Measurements from ENCODE around the gene THBS2.

The THBS2 gene

GRCh38 chr6:169230946-169231789 lies 22.5 kb downstream of the THBS2 start:
- no peak for DNase-seq (ENCODE audit: low read depth in 3 of 3)

GRCh38 chr6:169230322-169230665 lies 23.4 kb downstream of the THBS2 start:
- DNase-seq (ENCODE audit: low read depth in 3 of 3): no peak

- no peak for DNase-seq (ENCODE audit: low read depth in 3 of 3)
Measured at GRCh38 chr6:169229615-169230321, 23.9 kb downstream of the THBS2 start.

GRCh38 chr6:169227116-169227515 lies 26.5 kb downstream of the THBS2 start:
- no peak for DNase-seq (ENCODE audit: low read depth in 3 of 3)

- DNase-seq (ENCODE audit: low read depth in 3 of 3): no peak
Measured at GRCh38 chr6:169225887-169226286, 27.8 kb downstream of the THBS2 start.

- no peak for DNase-seq (ENCODE audit: low read depth in 3 of 3)
Measured at GRCh38 chr6:169225131-169225576, 28.5 kb downstream of the THBS2 start.

- DNase-seq (ENCODE audit: low read depth in 3 of 3): no peak
Measured at GRCh38 chr6:169224716-169225115, 28.9 kb downstream of the THBS2 start.

GRCh38 chr6:169224185-169224695 lies 29.4 kb downstream of the THBS2 start:
- DNase-seq (ENCODE audit: low read depth in 3 of 3): no peak

- no peak for DNase-seq (ENCODE audit: low read depth in 3 of 3)
Measured at GRCh38 chr6:169223006-169223405, 30.6 kb downstream of the THBS2 start.

GRCh38 chr6:169222126-169222525 lies 31.5 kb downstream of the THBS2 start:
- DNase-seq (ENCODE audit: low read depth in 3 of 3): no peak

- DNase-seq (ENCODE audit: low read depth in 3 of 3): no peak
Measured at GRCh38 chr6:169221264-169221663, 32.4 kb downstream of the THBS2 start.

- DNase-seq (ENCODE audit: low read depth in 3 of 3): no peak
Measured at GRCh38 chr6:169220068-169220964, 33.3 kb downstream of the THBS2 start.

GRCh38 chr6:169217972-169218371 lies 35.7 kb downstream of the THBS2 start:
- no peak for DNase-seq (ENCODE audit: low read depth in 3 of 3)

GRCh38 chr6:169216830-169217229 lies 36.8 kb downstream of the THBS2 start:
- DNase-seq (ENCODE audit: low read depth in 3 of 3): no peak

GRCh38 chr6:169215201-169215681 lies 38.4 kb downstream of the THBS2 start:
- DNase-seq (ENCODE audit: low read depth in 3 of 3): no peak

- DNase-seq (ENCODE audit: low read depth in 3 of 3): peak in 1 of 3 donors; percentile 3
Measured at GRCh38 chr6:169214789-169215188, 38.9 kb downstream of the THBS2 start.

GRCh38 chr6:169213814-169214520 lies 39.7 kb downstream of the THBS2 start:
- DNase-seq (ENCODE audit: low read depth in 3 of 3): no peak

- peak; percentile 78 to 86 (median 85) for DNase-seq (ENCODE audit: low read depth in 3 of 3)
Measured at GRCh38 chr6:169212897-169213813, 40.5 kb downstream of the THBS2 start.

- no peak for DNase-seq (ENCODE audit: low read depth in 3 of 3)
Measured at GRCh38 chr6:169212436-169212835, 41.2 kb downstream of the THBS2 start.

- DNase-seq (ENCODE audit: low read depth in 3 of 3): no peak
Measured at GRCh38 chr6:169211881-169212280, 41.8 kb downstream of the THBS2 start.

Data from stimulated activated CD4-positive, alpha-beta T cell treated with anti-CD3 and anti-CD28 coated beads, TNF-alpha, amount 100 ng/mL, for 48 hours (primary cell).